Measurements from ENCODE around the gene PSMD3.

The PSMD3 gene

GRCh38 chr17:39938140-39938869 lies 42.3 kb upstream of the PSMD3 start:
- H3K27ac ChIP-seq, result no peak overlapping the region
- peaks cover 0 to 11% of the 10 kb centered on the region in 2 donors for H3K27me3 ChIP-seq
- H3K4me1 ChIP-seq, result peaks cover 0 to 9% (median 8%) of the 10 kb centered on the region in 4 donors
- no peak overlapping the region for H3K4me3 ChIP-seq
- DNase-seq, result no peak
- intact Hi-C loops (cut with DNase I; ENCODE audit: low total_unique reads), result no loop called here
- no peaks in the 10 kb centered on the region for H3K36me3 ChIP-seq
- no peak for TF ChIP-seq CTCF (IDR thresholded peaks at IDR 0.05)
- no peaks in the 10 kb centered on the region for H3K9me3 ChIP-seq

GRCh38 chr17:39939106-39939505 lies 41.5 kb upstream of the PSMD3 start:
- Histone ChIP-seq H3K27me3 (peaks cover 0 to 19% of the 10 kb centered on the region in 2 donors), H3K36me3 (no peaks in the 10 kb centered on the region), H3K4me1 (peaks cover 0 to 3% (median 3%) of the 10 kb centered on the region in 4 donors), H3K4me3 (no peak overlapping the region), H3K27ac (no peak overlapping the region), H3K9me3 (no peaks in the 10 kb centered on the region)
- intact Hi-C loops (cut with DNase I; ENCODE audit: low total_unique reads), result no loop called here
- no peak for DNase-seq
- TF ChIP-seq CTCF (IDR thresholded peaks at IDR 0.05), result no peak

GRCh38 chr17:39939588-39940419 lies 40.8 kb upstream of the PSMD3 start:
- DNase-seq, result no peak
- intact Hi-C loops (cut with DNase I; ENCODE audit: low total_unique reads), result no loop called here
- Histone ChIP-seq H3K27ac (no peak overlapping the region), H3K9me3 (no peaks in the 10 kb centered on the region), H3K27me3 (peaks cover 0 to 19% of the 10 kb centered on the region in 2 donors), H3K4me3 (no peak overlapping the region), H3K36me3 (no peaks in the 10 kb centered on the region), H3K4me1 (peaks cover 0 to 4% (median 0%) of the 10 kb centered on the region in 4 donors)
- no peak for TF ChIP-seq CTCF (IDR thresholded peaks at IDR 0.05)

GRCh38 chr17:39943702-39944392 lies 36.8 kb upstream of the PSMD3 start:
- Histone ChIP-seq H3K4me1 (peaks cover 0 to 4% (median 0%) of the 10 kb centered on the region in 4 donors), H3K36me3 (no peaks in the 10 kb centered on the region), H3K27ac (no peak overlapping the region), H3K27me3 (peaks cover 0 to 19% of the 10 kb centered on the region in 2 donors), H3K9me3 (no peaks in the 10 kb centered on the region), H3K4me3 (no peak overlapping the region)
- TF ChIP-seq CTCF (IDR thresholded peaks at IDR 0.05), result no peak
- no peak for DNase-seq
- intact Hi-C loops (cut with DNase I; ENCODE audit: low total_unique reads), result no loop called here

GRCh38 chr17:39944393-39944711 lies 36.3 kb upstream of the PSMD3 start:
- intact Hi-C loops (cut with DNase I; ENCODE audit: low total_unique reads), result no loop called here
- no peaks in the 10 kb centered on the region for H3K36me3 ChIP-seq
- H3K4me3 ChIP-seq, result no peak overlapping the region
- H3K27me3 ChIP-seq, result peaks cover 0 to 19% of the 10 kb centered on the region in 2 donors
- H3K9me3 ChIP-seq, result no peaks in the 10 kb centered on the region
- peaks cover 0 to 4% (median 0%) of the 10 kb centered on the region in 4 donors for H3K4me1 ChIP-seq
- H3K27ac ChIP-seq, result no peak overlapping the region
- no peak for TF ChIP-seq CTCF (IDR thresholded peaks at IDR 0.05)
- no peak for DNase-seq

All from tibial artery (tissue), 4 donors.